Ovary (tissue), 9 donors: Measurements from ENCODE around the gene PDIA6. TPM values are rescaled to one million over a fixed set of nuclear protein-coding genes. Genes with fewer than 3 reads are reported as not detected.

Source experiments
- DNase-seq, 5 donors: peaks; one replicate each; pipeline ENCODE4 v3.0.0-alpha.2; 2019 to 2020
- H3K27ac ChIP-seq, 2 donors: fragments of 200-600 bp; one replicate each; pipeline versions ENCODE4 v1.5.1 to v1.8.0; 2019 to 2022
- H3K27me3 ChIP-seq: fragments of 200-600 bp; one replicate; pipeline ENCODE4 v1.8.0; 2022
- H3K36me3 ChIP-seq: fragments of 200-600 bp; sonication (generic); one replicate; pipeline ENCODE4 v1.5.1; 2019
- H3K4me1 ChIP-seq: one replicate; pipeline ENCODE4 v1.8.1; 2013; ENCODE audit warnings: mild to moderate bottlenecking, moderate library complexity; ENCODE audit not compliant: insufficient read depth
- H3K4me3 ChIP-seq: fragments of 200-600 bp; sonication (generic); one replicate; pipeline ENCODE4 v1.5.1; 2017
- H3K9me3 ChIP-seq, 2 donors: fragments of 200-600 bp in 1 of 2; sonication (generic) in 1 of 2; one replicate each; pipeline versions ENCODE4 v1.5.1 to v1.8.1; 2013 to 2019; ENCODE audit warnings: mild to moderate bottlenecking in 1 of 2, moderate library complexity in 1 of 2
- CTCF ChIP-seq, 3 donors: fragments of 450-650 bp in 2 of 3; fragments of 200-600 bp in 1 of 3; IDR thresholded peaks; one replicate each; pipeline versions ENCODE4 v1.5.1 to v1.8.0; 2016 to 2022; ENCODE audit warnings: antibody characterized with exemption in 3 of 3, mild to moderate bottlenecking in 1 of 3
- EP300 ChIP-seq: sonication (generic); formaldehyde crosslinking; IDR thresholded peaks from one replicate; pipeline ENCODE4 v1.6.1; 2017; ENCODE audit warnings: antibody characterized with exemption
- POLR2A ChIP-seq: fragments of 450-650 bp; IDR thresholded peaks from one replicate; pipeline ENCODE4 v1.6.1; 2017; ENCODE audit warnings: antibody characterized with exemption, mild to moderate bottlenecking, moderate library complexity
- WGBS, 3 donors: extraction: QIAGEN DNeasy Blood & Tissue Kit in 1 of 3; methylation state at CpG; one replicate each; pipeline versions ENCODE4 v1.1.5 to v1.1.7; 2013 to 2017; 5-methylcytosine and 5-hydroxymethylcytosine counted together
- intact Hi-C, 4 donors: fragments of 100-400 bp; cut with DNase I; formaldehyde crosslinking; loops; one replicate each; pipeline versions ENCODE4 v1.11.0 to v1.15.1; 2022 to 2023
- polyA plus RNA-seq, 2 donors: library from polyadenylated mRNA; stranded (reverse); fragments of 200-250 nt in 1 of 2; fragments of 350-450 nt in 1 of 2; fragmentation: Illumina TruSeq in 1 of 2; extraction: RNeasy Lipid Tissue Mini Kit (QIAGEN cat#74804) in 1 of 2; gene quantifications; one replicate each; pipeline ENCODE4 v1.2.3, GENCODE V29; 2013 to 2014
- small RNA-seq: library from RNA; depleted of rRNA; stranded (forward); fragments of <200 nt; gene quantifications from one replicate; pipeline ENCODE3, GENCODE V24; 2016
- total RNA-seq, 7 donors: library from RNA; depleted of rRNA in 2 of 7; stranded (reverse); fragments of >200 nt in 2 of 7; fragmentation: NEBNext Ultra II Directional in 3 of 7; extraction: Animal tissue kit (Norgen Biotek cat#: 25700) in 3 of 7; gene quantifications; one replicate each; pipeline versions ENCODE4 v1.1.0 to v1.2.4, GENCODE V29; 2016 to 2023
- donor health status: DM: no; HTN: no; CAD: no; lungs with moderate emphysema.
- donor health status: DM: no; HTN: no; CAD: no.
- donor health status: Bipolar disorder and iron deficiency.
- donor health status: DM: yes; HTN: yes; CAD: no.
- donor health status: DM: no; HTN: no; CAD: no.
- donor health status: DM: yes; HTN: yes; CAD: no.

The PDIA6 gene
- total and polyA plus RNA-seq, 9 donors = 60.6 to 220 (median 109) TPM

GRCh38 chr2:10740226-10740625 is 72.4 kb downstream of the PDIA6 start:
- no peaks in the 10 kb centered on the region for H3K9me3 ChIP-seq
- no peaks in the 10 kb centered on the region for H3K4me1 ChIP-seq
- intact Hi-C loops = no loop called here
- H3K36me3 ChIP-seq = no peaks in the 10 kb centered on the region
- H3K4me3 ChIP-seq = no peak overlapping the region
- 73 to 79% (median 74%) methylated on average over 3 of the region's 3 CpGs for WGBS, 3 donors
- TF ChIP-seq POLR2A (no peak), CTCF (IDR thresholded peaks at IDR 0.05) (no peak), EP300 (no peak)
- H3K27ac ChIP-seq = no peak overlapping the region
- no peak for DNase-seq
- no peaks in the 10 kb centered on the region for H3K27me3 ChIP-seq

- no peaks in the 10 kb centered on the region for H3K4me1 ChIP-seq
- H3K27me3 ChIP-seq = no peaks in the 10 kb centered on the region
- 42 to 69% (median 54%) methylated on average over 6 of the region's 6 CpGs for WGBS, 3 donors
- H3K9me3 ChIP-seq = no peaks in the 10 kb centered on the region
- TF ChIP-seq CTCF (IDR thresholded peaks at IDR 0.05) = no peak
- no peak for TF ChIP-seq EP300
- TF ChIP-seq POLR2A = no peak
- H3K36me3 ChIP-seq = no peaks in the 10 kb centered on the region
- DNase-seq = no peak
- no peak overlapping the region for H3K27ac ChIP-seq
- intact Hi-C loops = no loop called here
- no peak overlapping the region for H3K4me3 ChIP-seq
These were observed 74.4 kb downstream of the PDIA6 start for GRCh38 chr2:10738192-10738591.

GRCh38 chr2:10733980-10734379 is 78.6 kb downstream of the PDIA6 start:
- Histone ChIP-seq H3K27me3 (no peaks in the 10 kb centered on the region), H3K9me3 (no peaks in the 10 kb centered on the region), H3K36me3 (no peaks in the 10 kb centered on the region), H3K4me3 (no peak overlapping the region), H3K4me1 (no peaks in the 10 kb centered on the region), H3K27ac (no peak overlapping the region)
- DNase-seq = no peak
- 78 to 85% (median 82%) methylated on average over 5 of the region's 5 CpGs for WGBS, 3 donors
- TF ChIP-seq POLR2A = no peak
- no peak for TF ChIP-seq CTCF (IDR thresholded peaks at IDR 0.05)
- TF ChIP-seq EP300 = no peak
- intact Hi-C loops = no loop called here

- H3K4me3 ChIP-seq = no peak overlapping the region
- H3K27ac ChIP-seq = no peak overlapping the region
- 55 to 57% (median 56%) methylated on average over 6 of the region's 6 CpGs for WGBS, 3 donors
- no peaks in the 10 kb centered on the region for H3K36me3 ChIP-seq
- H3K4me1 ChIP-seq = no peaks in the 10 kb centered on the region
- DNase-seq = no peak
- no peaks in the 10 kb centered on the region for H3K27me3 ChIP-seq
- intact Hi-C loops = no loop called here
- H3K9me3 ChIP-seq = no peaks in the 10 kb centered on the region
- no peak for TF ChIP-seq EP300
- no peak for TF ChIP-seq CTCF (IDR thresholded peaks at IDR 0.05)
- no peak for TF ChIP-seq POLR2A
These were observed 79.0 kb downstream of the PDIA6 start for GRCh38 chr2:10733566-10733925.

Small RNAs within 50 kb of the gene (small RNA-seq; reads per million reads assigned to genes)
- not detected for gene RNU7-138P
- not detected for gene RNU7-176P

Other genes starting within 250 kb of the PDIA6 start
- gene NOL10, start 122.8 kb downstream of the PDIA6 start, total RNA-seq = 10 to 100 TPM; 15.5 to 25.3 (median 21.5) TPM
- 10 to 100 TPM in 1 of 2 donors, 1 to 10 TPM in 1; 9.4 to 20.9 TPM for gene NOL10, start 122.8 kb downstream of the PDIA6 start, polyA plus RNA-seq
- 10 to 100 TPM in 1 of 7 donors, 1 to 10 TPM in 2, under 1 TPM in 2, not detected in 2; 0.17 to 10.8 (median 1.3) TPM for gene ATP6V1C2, start 91.2 kb downstream of the PDIA6 start, total RNA-seq
- gene ATP6V1C2, start 91.2 kb downstream of the PDIA6 start, polyA plus RNA-seq = under 1 TPM; 0.40 to 0.48 TPM
- gene KCNF1, start 99.1 kb upstream of the PDIA6 start, total RNA-seq = under 1 TPM in 3 of 7 donors, not detected in 4; 0.11 to 0.30 (median 0.15) TPM
- under 1 TPM in 1 of 2 donors, not detected in 1; 0.13 TPM for gene KCNF1, start 99.1 kb upstream of the PDIA6 start, polyA plus RNA-seq